ENCODE data around the gene SOX13. TPM values are rescaled to one million over a fixed set of nuclear protein-coding genes. Genes with fewer than 3 reads are reported as not detected.

SOX13 gene
- total RNA-seq, 1 experiment from 2014 or later, result not detected

- no peak overlapping the region for H3K4me2 ChIP-seq (ENCODE audit: low read depth, low read length, poor library complexity, severe bottlenecking)
- no peak overlapping the region for H2AFZ ChIP-seq (ENCODE audit: low read length)
- H4K20me1 ChIP-seq (ENCODE audit: insufficient read depth, low read depth, low read length), result no peaks in the 10 kb centered on the region
- peaks cover 2% of the 10 kb centered on the region; the same call in 1 of the 2 replicates for H3K4me1 ChIP-seq (ENCODE audit: low read length)
- H3K27me3 ChIP-seq (ENCODE audit: low read length), result no peaks in the 10 kb centered on the region
- no peak overlapping the region for H3K27ac ChIP-seq (ENCODE audit: low read length)
- H3K9me2 ChIP-seq (replicated peaks; ENCODE audit: insufficient read depth, low read length), result no peaks in the 10 kb centered on the region
- H3K4me3 ChIP-seq (ENCODE audit: low read length), result no peak overlapping the region
- no peaks in the 10 kb centered on the region for H3K36me3 ChIP-seq (ENCODE audit: insufficient read depth, low read length)
- no peak for DNase-seq
- H3K79me2 ChIP-seq (ENCODE audit: low read length), result no peaks in the 10 kb centered on the region
- no peaks in the 10 kb centered on the region for H3K9me3 ChIP-seq (ENCODE audit: low read length)
- H3K9ac ChIP-seq (ENCODE audit: low read length), result no peak overlapping the region
These were observed 51.7 kb downstream of the SOX13 start for GRCh38 chr1:204124639-204125038.

GRCh38 chr1:204125759-204126351, 52.9 kb downstream of the SOX13 start:
- no peak for DNase-seq
- Histone ChIP-seq H3K79me2 (ENCODE audit: low read length) (no peaks in the 10 kb centered on the region), H3K4me1 (ENCODE audit: low read length) (peaks cover 2% of the 10 kb centered on the region; the same call in 1 of the 2 replicates), H3K27ac (ENCODE audit: low read length) (no peak overlapping the region), H3K4me2 (ENCODE audit: low read depth, low read length, poor library complexity, severe bottlenecking) (no peak overlapping the region), H3K9me3 (ENCODE audit: low read length) (no peaks in the 10 kb centered on the region), H3K9me2 (replicated peaks; ENCODE audit: insufficient read depth, low read length) (no peaks in the 10 kb centered on the region), H2AFZ (ENCODE audit: low read length) (no peak overlapping the region), H3K36me3 (ENCODE audit: insufficient read depth, low read length) (no peaks in the 10 kb centered on the region), H4K20me1 (ENCODE audit: insufficient read depth, low read depth, low read length) (no peaks in the 10 kb centered on the region), H3K4me3 (ENCODE audit: low read length) (no peak overlapping the region), H3K27me3 (ENCODE audit: low read length) (no peaks in the 10 kb centered on the region), H3K9ac (ENCODE audit: low read length) (no peak overlapping the region)

- Histone ChIP-seq H4K20me1 (ENCODE audit: insufficient read depth, low read depth, low read length) (no peaks in the 10 kb centered on the region), H3K9ac (ENCODE audit: low read length) (no peak overlapping the region), H3K9me2 (replicated peaks; ENCODE audit: insufficient read depth, low read length) (no peaks in the 10 kb centered on the region), H3K4me2 (ENCODE audit: low read depth, low read length, poor library complexity, severe bottlenecking) (no peak overlapping the region), H2AFZ (ENCODE audit: low read length) (no peak overlapping the region), H3K36me3 (ENCODE audit: insufficient read depth, low read length) (no peaks in the 10 kb centered on the region), H3K9me3 (ENCODE audit: low read length) (no peaks in the 10 kb centered on the region), H3K27ac (ENCODE audit: low read length) (no peak overlapping the region), H3K79me2 (ENCODE audit: low read length) (no peaks in the 10 kb centered on the region), H3K4me1 (ENCODE audit: low read length) (peaks cover 2% of the 10 kb centered on the region; the same call in 1 of the 2 replicates), H3K4me3 (ENCODE audit: low read length) (no peak overlapping the region), H3K27me3 (ENCODE audit: low read length) (no peaks in the 10 kb centered on the region)
- no peak for DNase-seq
These were observed 53.5 kb downstream of the SOX13 start for GRCh38 chr1:204126386-204126785.

DNA sequence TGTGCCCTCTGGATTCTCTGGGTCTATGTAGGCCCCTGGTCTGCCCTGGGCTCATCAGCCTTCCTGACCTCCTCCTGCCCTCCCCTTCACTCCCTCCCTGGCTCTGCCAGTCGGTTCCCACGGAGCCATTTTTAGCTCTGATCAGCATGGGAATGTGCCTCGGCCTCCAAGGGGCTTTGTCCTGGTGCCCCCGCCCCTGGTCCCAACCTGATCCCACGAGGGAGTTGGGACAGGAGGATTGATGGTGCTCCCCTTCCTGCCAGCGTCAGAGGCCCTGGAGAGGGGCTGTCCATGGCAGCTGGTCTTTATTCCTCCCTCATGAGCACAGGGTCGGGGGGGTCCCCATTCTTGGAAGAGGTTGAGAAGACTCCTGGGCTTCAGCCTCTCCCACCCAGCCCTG, 54.0 kb downstream of the SOX13 start:
- H3K79me2 ChIP-seq (ENCODE audit: low read length), result no peaks in the 10 kb centered on the region
- H3K4me1 ChIP-seq (ENCODE audit: low read length), result peaks cover 2% of the 10 kb centered on the region; the same call in 1 of the 2 replicates
- H3K4me3 ChIP-seq (ENCODE audit: low read length), result no peak overlapping the region
- no peaks in the 10 kb centered on the region for H4K20me1 ChIP-seq (ENCODE audit: insufficient read depth, low read depth, low read length)
- H3K27ac ChIP-seq (ENCODE audit: low read length), result no peak overlapping the region
- H3K36me3 ChIP-seq (ENCODE audit: insufficient read depth, low read length), result no peaks in the 10 kb centered on the region
- no peaks in the 10 kb centered on the region for H3K9me3 ChIP-seq (ENCODE audit: low read length)
- no peak overlapping the region for H3K4me2 ChIP-seq (ENCODE audit: low read depth, low read length, poor library complexity, severe bottlenecking)
- no peaks in the 10 kb centered on the region for H3K27me3 ChIP-seq (ENCODE audit: low read length)
- no peaks in the 10 kb centered on the region for H3K9me2 ChIP-seq (replicated peaks; ENCODE audit: insufficient read depth, low read length)
- no peak overlapping the region for H3K9ac ChIP-seq (ENCODE audit: low read length)
- H2AFZ ChIP-seq (ENCODE audit: low read length), result no peak overlapping the region
- no peak for DNase-seq

- Histone ChIP-seq H3K36me3 (ENCODE audit: insufficient read depth, low read length) (no peaks in the 10 kb centered on the region), H3K9me3 (ENCODE audit: low read length) (no peaks in the 10 kb centered on the region), H3K27ac (ENCODE audit: low read length) (no peak overlapping the region), H3K4me1 (ENCODE audit: low read length) (peaks cover 2% of the 10 kb centered on the region; the same call in 1 of the 2 replicates), H2AFZ (ENCODE audit: low read length) (no peak overlapping the region; the same call in 1 of the 2 replicates), H3K4me2 (ENCODE audit: low read depth, low read length, poor library complexity, severe bottlenecking) (no peak overlapping the region), H3K9me2 (replicated peaks; ENCODE audit: insufficient read depth, low read length) (no peaks in the 10 kb centered on the region), H3K27me3 (ENCODE audit: low read length) (no peaks in the 10 kb centered on the region), H3K9ac (ENCODE audit: low read length) (no peak overlapping the region), H4K20me1 (ENCODE audit: insufficient read depth, low read depth, low read length) (no peaks in the 10 kb centered on the region), H3K79me2 (ENCODE audit: low read length) (no peaks in the 10 kb centered on the region), H3K4me3 (ENCODE audit: low read length) (no peak overlapping the region)
- DNase-seq, result no peak
These were observed 54.8 kb downstream of the SOX13 start for GRCh38 chr1:204127597-204128242.

DNA sequence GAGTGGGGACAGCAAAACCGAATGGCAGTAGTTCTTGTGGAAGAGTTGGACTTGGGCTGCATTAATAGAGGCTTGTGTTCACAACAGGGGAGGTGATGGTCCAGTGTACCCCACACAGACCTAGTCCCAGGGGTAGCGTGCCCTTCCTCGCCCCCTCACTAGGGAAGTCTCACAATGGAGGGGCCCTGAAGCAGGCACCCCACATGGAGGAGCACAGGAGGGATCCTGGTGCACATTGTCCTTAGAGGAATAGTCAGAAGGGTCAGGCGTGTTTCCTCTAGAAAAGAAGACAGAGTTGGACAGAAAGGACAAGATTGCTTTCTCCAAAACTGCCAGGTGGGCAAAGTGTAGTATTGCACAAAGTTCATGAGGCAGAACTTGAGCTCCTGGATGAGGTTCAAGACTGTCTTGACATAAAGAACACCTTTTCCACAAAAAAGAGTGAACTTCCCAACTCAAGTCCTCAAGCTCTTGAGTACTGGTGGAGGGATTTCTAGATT, 55.6 kb downstream of the SOX13 start:
- H3K27ac ChIP-seq (ENCODE audit: low read length), result no peak overlapping the region
- no peaks in the 10 kb centered on the region for H3K36me3 ChIP-seq (ENCODE audit: insufficient read depth, low read length)
- H3K9me2 ChIP-seq (replicated peaks; ENCODE audit: insufficient read depth, low read length), result no peaks in the 10 kb centered on the region
- no peaks in the 10 kb centered on the region for H4K20me1 ChIP-seq (ENCODE audit: insufficient read depth, low read depth, low read length)
- H3K27me3 ChIP-seq (ENCODE audit: low read length), result no peaks in the 10 kb centered on the region
- DNase-seq, result peak; percentile 54
- no peaks in the 10 kb centered on the region for H3K79me2 ChIP-seq (ENCODE audit: low read length)
- H3K4me2 ChIP-seq (ENCODE audit: low read depth, low read length, poor library complexity, severe bottlenecking), result no peak overlapping the region
- H3K4me1 ChIP-seq (ENCODE audit: low read length), result peaks cover 2% of the 10 kb centered on the region; the same call in 1 of the 2 replicates
- H3K9me3 ChIP-seq (ENCODE audit: low read length), result no peaks in the 10 kb centered on the region
- H2AFZ ChIP-seq (ENCODE audit: low read length), result no peak overlapping the region; the same call in 1 of the 2 replicates
- no peak overlapping the region for H3K4me3 ChIP-seq (ENCODE audit: low read length)
- H3K9ac ChIP-seq (ENCODE audit: low read length), result 0 out of 2 replicates have a peak overlapping the region, but pooled peaks have one; percentile 6

DNA sequence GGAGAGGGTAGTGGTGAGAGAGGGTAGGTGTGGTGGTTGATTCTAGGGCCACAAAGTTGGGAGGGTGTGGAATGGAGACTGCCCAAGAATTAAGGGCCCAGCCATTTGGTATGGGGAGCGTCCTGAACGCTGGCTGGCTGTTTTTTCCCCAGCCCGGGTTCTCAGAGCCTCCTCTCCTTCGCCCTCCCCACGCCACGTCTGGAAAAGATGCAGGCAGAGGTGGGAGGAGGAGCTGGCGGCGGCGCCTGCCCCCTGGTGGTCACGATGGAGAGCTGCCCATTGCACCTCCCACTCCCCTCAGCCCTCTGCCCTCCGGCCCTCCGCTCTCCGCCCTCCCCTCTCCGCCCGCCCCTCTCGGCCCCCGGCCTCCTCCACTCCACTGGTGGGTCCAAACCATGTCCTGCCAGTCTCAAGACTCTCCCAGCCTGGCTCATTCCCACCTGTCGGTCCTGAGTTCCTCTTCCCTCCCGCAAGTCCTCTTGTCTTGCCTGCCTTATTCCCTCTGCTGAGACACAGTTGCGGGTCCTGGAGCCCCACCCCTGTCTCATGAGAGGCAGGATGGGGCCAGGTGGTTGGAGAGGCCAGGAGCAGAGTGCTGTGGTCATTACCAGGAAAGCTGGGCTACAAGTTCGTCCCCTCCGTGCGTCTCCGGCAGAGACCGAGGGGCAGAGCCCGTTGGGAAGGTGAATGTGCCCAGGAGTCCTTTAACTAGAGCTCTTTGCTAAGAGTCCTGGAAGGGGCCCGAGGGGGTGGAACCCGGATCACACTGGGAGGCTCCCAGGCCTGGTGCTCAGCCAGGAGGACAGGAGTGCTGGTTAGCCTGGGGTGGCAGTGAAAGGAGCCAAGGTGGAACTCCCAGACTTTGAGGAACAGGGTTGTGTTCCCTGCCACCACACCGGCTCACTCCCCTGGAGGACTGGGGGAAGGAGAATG, 56.3 kb downstream of the SOX13 start:
- Histone ChIP-seq H3K79me2 (ENCODE audit: low read length) (no peaks in the 10 kb centered on the region), H3K9me3 (ENCODE audit: low read length) (no peaks in the 10 kb centered on the region), H2AFZ (ENCODE audit: low read length) (no peak overlapping the region), H3K4me1 (ENCODE audit: low read length) (peaks cover under 1% of the 10 kb centered on the region; the same call in 1 of the 2 replicates), H3K4me2 (ENCODE audit: low read depth, low read length, poor library complexity, severe bottlenecking) (no peak overlapping the region), H3K9me2 (replicated peaks; ENCODE audit: insufficient read depth, low read length) (no peaks in the 10 kb centered on the region), H4K20me1 (ENCODE audit: insufficient read depth, low read depth, low read length) (no peaks in the 10 kb centered on the region), H3K36me3 (ENCODE audit: insufficient read depth, low read length) (no peaks in the 10 kb centered on the region), H3K9ac (ENCODE audit: low read length) (0 out of 2 replicates have a peak overlapping the region, but pooled peaks have one; percentile 6), H3K27me3 (ENCODE audit: low read length) (no peaks in the 10 kb centered on the region), H3K4me3 (ENCODE audit: low read length) (no peak overlapping the region), H3K27ac (ENCODE audit: low read length) (no peak overlapping the region)
- DNase-seq, result peak; percentile 75

DNA sequence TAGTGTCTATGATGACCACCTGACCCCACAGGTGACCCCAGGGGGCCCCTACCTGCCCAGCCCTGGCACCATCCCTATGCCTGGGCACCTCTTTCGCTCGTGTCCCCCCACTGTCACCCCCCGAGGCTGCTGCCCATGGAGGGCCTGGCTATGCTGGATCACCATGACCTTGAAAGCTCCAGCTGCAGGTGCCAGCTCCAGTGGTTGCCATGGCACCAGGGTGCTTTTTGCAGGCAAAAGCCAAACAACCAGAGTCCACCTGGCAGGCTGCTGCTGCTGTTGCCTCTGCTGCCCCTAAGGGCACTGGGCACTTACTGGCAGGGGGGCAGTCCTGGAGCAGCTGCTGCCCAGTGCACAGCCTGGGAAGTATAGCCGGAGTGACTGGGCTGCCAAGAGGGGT, 57.3 kb downstream of the SOX13 start:
- no peaks in the 10 kb centered on the region for H3K36me3 ChIP-seq (ENCODE audit: insufficient read depth, low read length)
- DNase-seq, result no peak
- no peak overlapping the region for H3K27ac ChIP-seq (ENCODE audit: low read length)
- H3K9me3 ChIP-seq (ENCODE audit: low read length), result no peaks in the 10 kb centered on the region
- H4K20me1 ChIP-seq (ENCODE audit: insufficient read depth, low read depth, low read length), result no peaks in the 10 kb centered on the region
- H3K27me3 ChIP-seq (ENCODE audit: low read length), result no peaks in the 10 kb centered on the region
- no peaks in the 10 kb centered on the region for H3K4me1 ChIP-seq (ENCODE audit: low read length)
- H3K79me2 ChIP-seq (ENCODE audit: low read length), result no peaks in the 10 kb centered on the region
- no peak overlapping the region for H3K4me3 ChIP-seq (ENCODE audit: low read length)
- no peak overlapping the region for H3K9ac ChIP-seq (ENCODE audit: low read length)
- no peaks in the 10 kb centered on the region for H3K9me2 ChIP-seq (replicated peaks; ENCODE audit: insufficient read depth, low read length)
- no peak overlapping the region for H3K4me2 ChIP-seq (ENCODE audit: low read depth, low read length, poor library complexity, severe bottlenecking)
- H2AFZ ChIP-seq (ENCODE audit: low read length), result no peak overlapping the region

All from Karpas-422 (cell line).